GM19193 (cell line): Measurements from ENCODE around the gene LCP2.

ENCODE experiments used
- POLR2A ChIP-seq: IDR thresholded peaks from 4 replicates; pipeline ENCODE4 v1.6.1; 2011; ENCODE audit not compliant: insufficient read depth, insufficient read length; ENCODE audit errors: extremely low read depth

Gene LCP2

GRCh38 chr5:170330568-170331054 lies 33.0 kb upstream of the LCP2 start:
- TF ChIP-seq POLR2A = no peak

GRCh38 chr5:170329524-170329923 lies 31.9 kb upstream of the LCP2 start:
- TF ChIP-seq POLR2A = no peak

GRCh38 chr5:170327829-170328228 lies 30.3 kb upstream of the LCP2 start:
- TF ChIP-seq POLR2A = no peak

- TF ChIP-seq POLR2A = no peak
Observed at GRCh38 chr5:170327168-170327567, 29.6 kb upstream of the LCP2 start.

- TF ChIP-seq POLR2A = no peak
Observed at GRCh38 chr5:170319301-170319700, 21.7 kb upstream of the LCP2 start.

GRCh38 chr5:170317499-170317898 lies 19.9 kb upstream of the LCP2 start:
- no peak for TF ChIP-seq POLR2A

- TF ChIP-seq POLR2A = no peak
Observed at GRCh38 chr5:170316937-170317336, 19.4 kb upstream of the LCP2 start.

GRCh38 chr5:170315154-170315553 lies 17.6 kb upstream of the LCP2 start:
- TF ChIP-seq POLR2A = no peak

GRCh38 chr5:170314541-170315095 lies 17.0 kb upstream of the LCP2 start:
- no peak for TF ChIP-seq POLR2A

- no peak for TF ChIP-seq POLR2A
Observed at GRCh38 chr5:170313816-170314215, 16.2 kb upstream of the LCP2 start.

GRCh38 chr5:170313344-170313743 lies 15.8 kb upstream of the LCP2 start:
- TF ChIP-seq POLR2A = no peak

GRCh38 chr5:170312666-170313065 lies 15.1 kb upstream of the LCP2 start:
- no peak for TF ChIP-seq POLR2A

GRCh38 chr5:170312301-170312595 lies 14.7 kb upstream of the LCP2 start:
- TF ChIP-seq POLR2A = no peak

- TF ChIP-seq POLR2A = no peak
Observed at GRCh38 chr5:170311511-170312300, 14.1 kb upstream of the LCP2 start.

- no peak for TF ChIP-seq POLR2A
Observed at GRCh38 chr5:170310256-170310926, 12.8 kb upstream of the LCP2 start.

- no peak for TF ChIP-seq POLR2A
Observed at GRCh38 chr5:170308686-170309085, 11.1 kb upstream of the LCP2 start.
